MM.1S (cell line): ENCODE data around the gene RERE.

Experiments used
- DNase-seq: peaks from one replicate; pipeline ENCODE4 v3.0.0-alpha.2; 2015
- H2AFZ ChIP-seq: fragments of 300-600 bp; sonication (generic); 2 replicates; pipeline ENCODE4 v1.6.0; 2016; ENCODE audit warnings: antibody characterized with exemption, low read length
- H3F3A ChIP-seq: fragments of 300-600 bp; sonication (generic); 2 replicates; pipeline ENCODE4 v1.6.1; 2016; ENCODE audit warnings: mild to moderate bottlenecking, antibody characterized with exemption, low read length, moderate library complexity, mixed read lengths; ENCODE audit not compliant: insufficient read depth
- H3K27ac ChIP-seq: fragments of 300-600 bp; sonication (generic); 2 replicates; pipeline ENCODE4 v1.5.1; 2016; ENCODE audit warnings: mild to moderate bottlenecking, low read length
- H3K27me3 ChIP-seq: fragments of 300-600 bp; sonication (generic); replicated peaks from 2 replicates; pipeline ENCODE4 v1.6.0; 2016; ENCODE audit warnings: low read length; ENCODE audit not compliant: insufficient read depth
- H3K36me3 ChIP-seq: fragments of 300-600 bp; sonication (generic); replicated peaks from 2 replicates; pipeline ENCODE4 v1.6.1; 2016; ENCODE audit warnings: mild to moderate bottlenecking, low read length, mixed read lengths; ENCODE audit not compliant: insufficient read depth
- H3K4me1 ChIP-seq: fragments of 300-600 bp; sonication (generic); 2 replicates; pipeline ENCODE4 v1.6.1; 2016; ENCODE audit warnings: low read length, mixed read lengths
- H3K4me2 ChIP-seq: fragments of 300-600 bp; sonication (generic); 2 replicates; pipeline ENCODE4 v1.6.0; 2016; ENCODE audit warnings: low read depth, low read length
- H3K4me3 ChIP-seq: fragments of 300-600 bp; sonication (generic); 2 replicates; pipeline ENCODE4 v1.5.1; 2016; ENCODE audit warnings: low read length, mixed read lengths
- H3K79me2 ChIP-seq: fragments of 300-600 bp; sonication (generic); 2 replicates; pipeline ENCODE4 v1.6.1; 2016; ENCODE audit warnings: mixed run types, low read length, mixed read lengths
- H3K9ac ChIP-seq: fragments of 300-600 bp; sonication (generic); 2 replicates; pipeline ENCODE4 v1.6.1; 2016; ENCODE audit warnings: low read length, mixed read lengths
- H3K9me2 ChIP-seq: fragments of 300-600 bp; sonication (generic); replicated peaks from 2 replicates; pipeline ENCODE4 v1.6.1; 2016; ENCODE audit warnings: mild to moderate bottlenecking, low read length, mixed read lengths; ENCODE audit not compliant: insufficient read depth
- H3K9me3 ChIP-seq: fragments of 300-600 bp; sonication (generic); replicated peaks from 2 replicates; pipeline ENCODE4 v1.6.1; 2016; ENCODE audit warnings: mild to moderate bottlenecking, low read length, mixed read lengths; ENCODE audit not compliant: insufficient read depth
- H4K20me1 ChIP-seq: fragments of 300-600 bp; sonication (generic); 2 replicates; pipeline ENCODE4 v1.6.1; 2016; ENCODE audit warnings: mild to moderate bottlenecking, low read length, moderate library complexity, mixed read lengths; ENCODE audit not compliant: insufficient read depth
- EZH2 ChIP-seq: fragments of 300-600 bp; sonication (generic); optimal IDR thresholded peaks from 2 replicates; pipeline ENCODE3; 2017; ENCODE audit warnings: low read depth, mild to moderate bottlenecking, antibody characterized with exemption, low read length, mixed read lengths
- EZH2phosphoT487 ChIP-seq: fragments of 300-600 bp; sonication (generic); IDR thresholded peaks from 2 replicates; pipeline ENCODE4 v1.6.1; 2018; ENCODE audit warnings: antibody characterized with exemption, low read length
- TF ChIP-seq, protein P1 (sequence below): fragments of 300-600 bp; sonication (generic); IDR thresholded peaks from 2 replicates; pipeline ENCODE4 v1.5.1; 2016; ENCODE audit warnings: antibody characterized with exemption, low read length, mixed read lengths

The RERE gene

DNA sequence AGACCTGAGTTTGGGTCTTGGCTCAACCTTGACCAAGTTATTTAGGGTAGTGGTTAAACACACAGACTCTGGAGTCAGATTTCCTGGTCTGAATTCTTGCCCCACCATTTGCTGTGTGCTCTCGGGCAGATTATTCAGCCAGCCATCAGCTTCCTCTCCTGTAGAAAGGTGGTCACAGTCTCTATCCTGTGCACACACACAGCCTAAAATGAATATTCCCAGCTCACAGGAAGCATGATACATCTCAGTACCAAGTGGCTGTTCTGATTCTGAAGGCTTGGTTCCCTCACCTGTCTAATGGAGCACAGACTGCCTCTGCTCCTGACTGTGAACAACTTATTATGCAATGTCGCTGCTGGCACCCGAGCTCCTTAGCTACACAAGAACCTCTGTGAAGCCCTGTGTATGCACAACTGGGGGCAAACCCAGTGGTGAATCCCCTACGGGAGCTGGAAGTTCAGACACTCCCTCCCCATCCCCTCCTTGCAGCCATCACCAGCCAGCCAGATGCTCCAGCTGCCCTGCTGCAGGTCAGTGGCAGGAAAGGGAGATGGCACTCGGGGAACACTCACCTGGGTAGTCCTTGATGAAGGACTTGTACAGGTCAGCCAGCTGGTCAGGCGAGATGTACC is 47.4 kb upstream of the RERE start:
- peaks cover 27% of the 10 kb centered on the region; the same call in 1 of the 2 replicates for H3F3A ChIP-seq
- H3K27ac ChIP-seq = no peak overlapping the region
- H2AFZ ChIP-seq = no peak overlapping the region
- H3K9me3 ChIP-seq = no peaks in the 10 kb centered on the region
- H4K20me1 ChIP-seq = peaks cover 20% of the 10 kb centered on the region
- no peak overlapping the region for H3K4me2 ChIP-seq
- H3K9me2 ChIP-seq = no peaks in the 10 kb centered on the region
- peaks cover 55% of the 10 kb centered on the region for H3K79me2 ChIP-seq
- no peak overlapping the region for H3K9ac ChIP-seq
- no peak for DNase-seq
- no peak overlapping the region for H3K4me3 ChIP-seq
- H3K4me1 ChIP-seq = no peaks in the 10 kb centered on the region
- TF ChIP-seq, protein P1, sequence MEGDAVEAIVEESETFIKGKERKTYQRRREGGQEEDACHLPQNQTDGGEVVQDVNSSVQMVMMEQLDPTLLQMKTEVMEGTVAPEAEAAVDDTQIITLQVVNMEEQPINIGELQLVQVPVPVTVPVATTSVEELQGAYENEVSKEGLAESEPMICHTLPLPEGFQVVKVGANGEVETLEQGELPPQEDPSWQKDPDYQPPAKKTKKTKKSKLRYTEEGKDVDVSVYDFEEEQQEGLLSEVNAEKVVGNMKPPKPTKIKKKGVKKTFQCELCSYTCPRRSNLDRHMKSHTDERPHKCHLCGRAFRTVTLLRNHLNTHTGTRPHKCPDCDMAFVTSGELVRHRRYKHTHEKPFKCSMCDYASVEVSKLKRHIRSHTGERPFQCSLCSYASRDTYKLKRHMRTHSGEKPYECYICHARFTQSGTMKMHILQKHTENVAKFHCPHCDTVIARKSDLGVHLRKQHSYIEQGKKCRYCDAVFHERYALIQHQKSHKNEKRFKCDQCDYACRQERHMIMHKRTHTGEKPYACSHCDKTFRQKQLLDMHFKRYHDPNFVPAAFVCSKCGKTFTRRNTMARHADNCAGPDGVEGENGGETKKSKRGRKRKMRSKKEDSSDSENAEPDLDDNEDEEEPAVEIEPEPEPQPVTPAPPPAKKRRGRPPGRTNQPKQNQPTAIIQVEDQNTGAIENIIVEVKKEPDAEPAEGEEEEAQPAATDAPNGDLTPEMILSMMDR = no peak
- TF ChIP-seq EZH2 (no peak), EZH2phosphoT487 (no peak)
- no peaks in the 10 kb centered on the region for H3K27me3 ChIP-seq
- H3K36me3 ChIP-seq = peaks cover 66% of the 10 kb centered on the region

DNA sequence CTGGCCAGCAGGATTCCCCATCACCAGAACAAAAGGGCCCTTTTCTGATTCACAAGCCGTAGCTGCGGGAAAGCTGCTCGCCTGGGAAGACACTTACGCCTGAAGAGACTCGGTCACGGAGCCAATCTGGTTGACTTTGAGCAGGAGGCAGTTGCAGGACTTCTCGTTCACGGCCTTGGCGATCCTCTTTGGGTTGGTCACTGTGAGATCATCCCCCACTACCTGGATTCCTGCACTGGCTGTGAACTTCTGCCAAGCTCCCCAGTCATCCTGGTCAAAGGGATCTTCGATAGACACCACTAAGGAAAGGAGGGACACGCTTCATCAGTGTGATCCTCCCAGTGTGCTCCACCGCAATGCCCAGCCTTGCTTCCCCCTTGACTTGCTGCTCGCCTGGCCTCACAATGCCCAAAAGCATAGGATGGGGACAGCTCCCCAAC is 46.4 kb upstream of the RERE start:
- peaks cover 25% of the 10 kb centered on the region for H4K20me1 ChIP-seq
- peaks cover 32% of the 10 kb centered on the region for H3F3A ChIP-seq
- no peaks in the 10 kb centered on the region for H3K9me2 ChIP-seq
- no peak overlapping the region for H2AFZ ChIP-seq
- peaks cover 45% of the 10 kb centered on the region for H3K79me2 ChIP-seq
- no peak overlapping the region for H3K4me2 ChIP-seq
- H3K4me1 ChIP-seq = no peaks in the 10 kb centered on the region
- no peak for DNase-seq
- no peak overlapping the region for H3K9ac ChIP-seq
- H3K4me3 ChIP-seq = no peak overlapping the region
- H3K9me3 ChIP-seq = no peaks in the 10 kb centered on the region
- peaks cover 62% of the 10 kb centered on the region for H3K36me3 ChIP-seq
- H3K27me3 ChIP-seq = no peaks in the 10 kb centered on the region
- no peak for TF ChIP-seq EZH2
- no peak for TF ChIP-seq EZH2phosphoT487
- TF ChIP-seq, protein P1 = no peak
- H3K27ac ChIP-seq = no peak overlapping the region

DNA sequence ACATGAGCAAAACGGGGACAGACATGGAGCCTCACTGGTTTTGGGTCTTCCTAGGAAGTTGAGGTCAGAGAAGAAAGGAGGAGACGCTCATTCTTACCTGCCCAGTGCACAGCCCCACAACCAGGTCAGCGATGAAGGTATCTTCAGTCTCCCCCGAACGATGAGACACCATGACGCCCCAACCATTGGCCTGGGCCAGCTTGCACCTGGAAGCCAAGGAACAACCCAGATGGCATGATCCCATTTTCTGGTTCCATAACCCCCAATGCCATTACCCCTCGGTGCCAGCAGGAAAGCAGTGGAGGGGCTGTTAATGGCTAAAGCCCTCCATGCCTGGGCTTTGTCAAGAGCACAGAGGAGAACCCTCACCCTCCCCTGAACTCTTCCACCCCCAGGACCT is 45.7 kb upstream of the RERE start:
- Histone ChIP-seq H3K79me2 (peaks cover 40% of the 10 kb centered on the region), H3K36me3 (peaks cover 59% of the 10 kb centered on the region), H3K4me3 (no peak overlapping the region), H4K20me1 (peaks cover 23% of the 10 kb centered on the region), H3K9ac (no peak overlapping the region), H3K27me3 (no peaks in the 10 kb centered on the region), H3K27ac (no peak overlapping the region), H3K4me2 (no peak overlapping the region), H3F3A (peaks cover 33% of the 10 kb centered on the region), H3K9me2 (no peaks in the 10 kb centered on the region), H2AFZ (no peak overlapping the region), H3K9me3 (no peaks in the 10 kb centered on the region), H3K4me1 (0 out of 2 replicates have a peak, but pooled peaks cover 2% of the 10 kb centered on the region)
- no peak for DNase-seq
- TF ChIP-seq, protein P1 = no peak
- TF ChIP-seq EZH2 = no peak
- TF ChIP-seq EZH2phosphoT487 = no peak
